ENCODE measurements around the gene CD109.

DNA sequence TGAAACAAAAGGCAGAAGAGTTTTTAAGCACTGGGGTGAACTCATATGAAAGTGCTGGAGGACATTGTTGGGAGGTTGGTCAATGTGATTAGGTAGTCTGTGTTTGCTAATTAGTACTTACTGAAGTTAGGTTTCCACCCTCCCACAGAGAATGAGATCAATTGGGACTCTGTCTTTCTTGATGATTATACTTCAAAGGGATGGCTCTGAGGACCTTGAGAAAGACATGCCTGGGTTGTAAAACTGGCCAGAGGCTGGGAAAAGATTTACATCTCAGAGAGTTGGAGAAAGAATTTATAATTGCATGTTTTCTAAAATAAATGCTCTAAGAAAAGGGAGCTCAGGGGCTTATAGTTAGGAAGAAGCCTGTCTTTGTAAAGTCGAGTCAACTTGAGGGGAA lies 74.0 kb downstream of the CD109 start:
- TF ChIP-seq POLR2AphosphoS5 (IDR thresholded peaks at IDR 0.05; ENCODE audit: borderline replicate concordance, low read depth, low read length) (no peak), EZH2 (IDR thresholded peaks at IDR 0.05) (no peak)

Measured in SK-N-MC (cell line).